A549 (cell line): Measurements from ENCODE around the gene SUGCT.

ENCODE experiments used
- EP300 ChIP-seq, 2 experiments: fragments of >200 bp; sonication (Bioruptor Twin); formaldehyde crosslinking; IDR thresholded peaks; 2 replicates in 1 of 2; 3 replicates in 1 of 2; pipeline ENCODE4 v1.6.1; 2016 to 2017
- POLR2A ChIP-seq: IDR thresholded peaks from 2 replicates; pipeline ENCODE4 v1.6.1; 2012; ENCODE audit warnings: mild to moderate bottlenecking, low read length
- RAD21 ChIP-seq, 2 experiments: fragments of >200 bp in 1 of 2; sonication (Bioruptor Twin) in 1 of 2; formaldehyde crosslinking in 1 of 2; IDR thresholded peaks in 1 of 2; conservative IDR thresholded peaks in 1 of 2; 2 replicates in 1 of 2; 3 replicates in 1 of 2; pipeline ENCODE4 v1.6.1; 2012 to 2018; ENCODE audit warnings: inconsistent platforms in 1 of 2
- TF ChIP-seq, protein P1 (sequence below): IDR thresholded peaks from 2 replicates; pipeline ENCODE4 v1.6.1; 2012
- TF ChIP-seq, protein P2 (sequence below): fragments of >200 bp; sonication (Bioruptor Twin); formaldehyde crosslinking; IDR thresholded peaks from 3 replicates; pipeline ENCODE4 v1.5.1; 2016
- TF ChIP-seq, protein P3 (sequence below): fragments of 250-450 bp; sonication (Bioruptor Pico); IDR thresholded peaks from 2 replicates; pipeline ENCODE4 v1.5.0; 2021; ENCODE audit warnings: mild to moderate bottlenecking, moderate library complexity, borderline replicate concordance
- TF ChIP-seq, protein P4 (sequence below): fragments of 200-600 bp; sonication (generic); IDR thresholded peaks from 2 replicates; pipeline ENCODE4 v1.6.1; 2016; ENCODE audit warnings: antibody characterized with exemption, mild to moderate bottlenecking, moderate library complexity
- TF ChIP-seq, protein P5 (sequence below): fragments of 150-350 bp; IDR thresholded peaks from 2 replicates; pipeline ENCODE4 v1.6.1; 2014; ENCODE audit warnings: low read depth, mild to moderate bottlenecking, low read length

DNA sequence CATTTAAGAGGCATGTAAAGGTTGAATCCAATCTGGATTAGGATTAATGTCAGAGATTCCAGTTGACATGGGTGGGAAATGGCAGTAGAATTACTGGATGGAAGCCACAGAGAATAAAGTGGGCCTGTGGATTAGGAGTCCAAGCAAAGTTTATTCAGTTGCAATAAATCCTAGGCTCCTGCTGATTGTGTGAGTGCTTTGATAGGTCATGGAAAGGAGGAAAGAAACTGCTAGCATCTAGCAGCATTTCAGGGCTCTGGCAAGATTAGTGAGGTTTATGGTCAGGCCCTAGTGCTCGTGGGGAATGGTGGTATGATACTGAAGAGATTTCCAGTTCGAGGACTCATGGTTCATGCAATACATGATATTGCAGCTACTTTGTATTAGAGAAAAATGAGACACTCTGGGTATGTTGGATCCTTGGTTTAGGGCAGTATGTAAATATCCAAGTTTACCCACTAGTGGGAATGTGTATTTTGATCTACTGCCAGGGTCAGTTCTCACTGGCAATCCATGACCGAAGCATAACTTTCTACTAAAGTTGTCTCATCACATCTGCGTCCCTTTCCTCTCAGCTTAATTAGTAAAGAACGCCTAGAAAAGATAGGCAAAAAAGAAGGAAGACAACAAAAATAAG lies 235.0 kb downstream of the SUGCT start:
- TF ChIP-seq, protein P1, sequence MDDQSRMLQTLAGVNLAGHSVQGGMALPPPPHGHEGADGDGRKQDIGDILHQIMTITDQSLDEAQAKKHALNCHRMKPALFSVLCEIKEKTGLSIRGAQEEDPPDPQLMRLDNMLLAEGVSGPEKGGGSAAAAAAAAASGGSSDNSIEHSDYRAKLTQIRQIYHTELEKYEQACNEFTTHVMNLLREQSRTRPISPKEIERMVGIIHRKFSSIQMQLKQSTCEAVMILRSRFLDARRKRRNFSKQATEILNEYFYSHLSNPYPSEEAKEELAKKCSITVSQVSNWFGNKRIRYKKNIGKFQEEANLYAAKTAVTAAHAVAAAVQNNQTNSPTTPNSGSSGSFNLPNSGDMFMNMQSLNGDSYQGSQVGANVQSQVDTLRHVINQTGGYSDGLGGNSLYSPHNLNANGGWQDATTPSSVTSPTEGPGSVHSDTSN = no peak
- TF ChIP-seq, protein P2, sequence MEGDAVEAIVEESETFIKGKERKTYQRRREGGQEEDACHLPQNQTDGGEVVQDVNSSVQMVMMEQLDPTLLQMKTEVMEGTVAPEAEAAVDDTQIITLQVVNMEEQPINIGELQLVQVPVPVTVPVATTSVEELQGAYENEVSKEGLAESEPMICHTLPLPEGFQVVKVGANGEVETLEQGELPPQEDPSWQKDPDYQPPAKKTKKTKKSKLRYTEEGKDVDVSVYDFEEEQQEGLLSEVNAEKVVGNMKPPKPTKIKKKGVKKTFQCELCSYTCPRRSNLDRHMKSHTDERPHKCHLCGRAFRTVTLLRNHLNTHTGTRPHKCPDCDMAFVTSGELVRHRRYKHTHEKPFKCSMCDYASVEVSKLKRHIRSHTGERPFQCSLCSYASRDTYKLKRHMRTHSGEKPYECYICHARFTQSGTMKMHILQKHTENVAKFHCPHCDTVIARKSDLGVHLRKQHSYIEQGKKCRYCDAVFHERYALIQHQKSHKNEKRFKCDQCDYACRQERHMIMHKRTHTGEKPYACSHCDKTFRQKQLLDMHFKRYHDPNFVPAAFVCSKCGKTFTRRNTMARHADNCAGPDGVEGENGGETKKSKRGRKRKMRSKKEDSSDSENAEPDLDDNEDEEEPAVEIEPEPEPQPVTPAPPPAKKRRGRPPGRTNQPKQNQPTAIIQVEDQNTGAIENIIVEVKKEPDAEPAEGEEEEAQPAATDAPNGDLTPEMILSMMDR = no peak
- TF ChIP-seq RAD21 (conservative IDR thresholded peaks at IDR 0.05 in 1 of 2, IDR thresholded peaks at IDR 0.05 in 1 of 2) (no peak), POLR2A (no peak), EP300 (IDR thresholded peaks at IDR 0.05) (no peak)
- TF ChIP-seq, protein P3, sequence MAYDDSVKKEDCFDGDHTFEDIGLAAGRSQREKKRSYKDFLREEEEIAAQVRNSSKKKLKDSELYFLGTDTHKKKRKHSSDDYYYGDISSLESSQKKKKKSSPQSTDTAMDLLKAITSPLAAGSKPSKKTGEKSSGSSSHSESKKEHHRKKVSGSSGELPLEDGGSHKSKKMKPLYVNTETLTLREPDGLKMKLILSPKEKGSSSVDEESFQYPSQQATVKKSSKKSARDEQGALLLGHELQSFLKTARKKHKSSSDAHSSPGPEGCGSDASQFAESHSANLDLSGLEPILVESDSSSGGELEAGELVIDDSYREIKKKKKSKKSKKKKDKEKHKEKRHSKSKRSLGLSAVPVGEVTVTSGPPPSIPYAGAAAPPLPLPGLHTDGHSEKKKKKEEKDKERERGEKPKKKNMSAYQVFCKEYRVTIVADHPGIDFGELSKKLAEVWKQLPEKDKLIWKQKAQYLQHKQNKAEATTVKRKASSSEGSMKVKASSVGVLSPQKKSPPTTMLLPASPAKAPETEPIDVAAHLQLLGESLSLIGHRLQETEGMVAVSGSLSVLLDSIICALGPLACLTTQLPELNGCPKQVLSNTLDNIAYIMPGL (CRISPR knock-in tag) = no peak
- TF ChIP-seq, protein P4, sequence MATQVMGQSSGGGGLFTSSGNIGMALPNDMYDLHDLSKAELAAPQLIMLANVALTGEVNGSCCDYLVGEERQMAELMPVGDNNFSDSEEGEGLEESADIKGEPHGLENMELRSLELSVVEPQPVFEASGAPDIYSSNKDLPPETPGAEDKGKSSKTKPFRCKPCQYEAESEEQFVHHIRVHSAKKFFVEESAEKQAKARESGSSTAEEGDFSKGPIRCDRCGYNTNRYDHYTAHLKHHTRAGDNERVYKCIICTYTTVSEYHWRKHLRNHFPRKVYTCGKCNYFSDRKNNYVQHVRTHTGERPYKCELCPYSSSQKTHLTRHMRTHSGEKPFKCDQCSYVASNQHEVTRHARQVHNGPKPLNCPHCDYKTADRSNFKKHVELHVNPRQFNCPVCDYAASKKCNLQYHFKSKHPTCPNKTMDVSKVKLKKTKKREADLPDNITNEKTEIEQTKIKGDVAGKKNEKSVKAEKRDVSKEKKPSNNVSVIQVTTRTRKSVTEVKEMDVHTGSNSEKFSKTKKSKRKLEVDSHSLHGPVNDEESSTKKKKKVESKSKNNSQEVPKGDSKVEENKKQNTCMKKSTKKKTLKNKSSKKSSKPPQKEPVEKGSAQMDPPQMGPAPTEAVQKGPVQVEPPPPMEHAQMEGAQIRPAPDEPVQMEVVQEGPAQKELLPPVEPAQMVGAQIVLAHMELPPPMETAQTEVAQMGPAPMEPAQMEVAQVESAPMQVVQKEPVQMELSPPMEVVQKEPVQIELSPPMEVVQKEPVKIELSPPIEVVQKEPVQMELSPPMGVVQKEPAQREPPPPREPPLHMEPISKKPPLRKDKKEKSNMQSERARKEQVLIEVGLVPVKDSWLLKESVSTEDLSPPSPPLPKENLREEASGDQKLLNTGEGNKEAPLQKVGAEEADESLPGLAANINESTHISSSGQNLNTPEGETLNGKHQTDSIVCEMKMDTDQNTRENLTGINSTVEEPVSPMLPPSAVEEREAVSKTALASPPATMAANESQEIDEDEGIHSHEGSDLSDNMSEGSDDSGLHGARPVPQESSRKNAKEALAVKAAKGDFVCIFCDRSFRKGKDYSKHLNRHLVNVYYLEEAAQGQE = no peak
- TF ChIP-seq, protein P5, sequence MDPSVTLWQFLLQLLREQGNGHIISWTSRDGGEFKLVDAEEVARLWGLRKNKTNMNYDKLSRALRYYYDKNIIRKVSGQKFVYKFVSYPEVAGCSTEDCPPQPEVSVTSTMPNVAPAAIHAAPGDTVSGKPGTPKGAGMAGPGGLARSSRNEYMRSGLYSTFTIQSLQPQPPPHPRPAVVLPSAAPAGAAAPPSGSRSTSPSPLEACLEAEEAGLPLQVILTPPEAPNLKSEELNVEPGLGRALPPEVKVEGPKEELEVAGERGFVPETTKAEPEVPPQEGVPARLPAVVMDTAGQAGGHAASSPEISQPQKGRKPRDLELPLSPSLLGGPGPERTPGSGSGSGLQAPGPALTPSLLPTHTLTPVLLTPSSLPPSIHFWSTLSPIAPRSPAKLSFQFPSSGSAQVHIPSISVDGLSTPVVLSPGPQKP = no peak
